GM12878 (cell line): ENCODE results near the gene GALK2.

ENCODE experiments used
- GABPA ChIP-seq: IDR thresholded peaks from 2 replicates; pipeline ENCODE4 v1.6.1; 2014; ENCODE audit warnings: antibody characterized with exemption, low read depth, mild to moderate bottlenecking, inconsistent platforms
- HDAC2 ChIP-seq: fragments of 200-600 bp; sonication (generic); IDR thresholded peaks from 2 replicates; pipeline ENCODE4 v1.6.1; 2017
- KLF5 ChIP-seq: fragments of 450-650 bp; IDR thresholded peaks from 2 replicates; pipeline ENCODE4 v1.6.1; 2014; ENCODE audit warnings: mild to moderate bottlenecking; ENCODE audit not compliant: partially characterized antibody
- POLR2A ChIP-seq: IDR thresholded peaks from 2 replicates; pipeline ENCODE4 v1.6.1; 2011; ENCODE audit warnings: low read depth, mild to moderate bottlenecking, low read length
- POLR2AphosphoS2 ChIP-seq: IDR thresholded peaks from 2 replicates; pipeline ENCODE4 v1.6.1; 2011; ENCODE audit warnings: low read depth, mild to moderate bottlenecking, low read length, improper control_type of control experiment, moderate library complexity
- RFX5 ChIP-seq: IDR thresholded peaks from 2 replicates; pipeline ENCODE4 v1.6.1; 2011; ENCODE audit warnings: low read depth, low read length, improper control_type of control experiment
- SP1 ChIP-seq: IDR thresholded peaks from one replicate; pipeline ENCODE4 v1.6.1; 2011; ENCODE audit warnings: low read depth, low read length
- SREBF1 ChIP-seq: IDR thresholded peaks from 2 replicates; pipeline ENCODE4 v1.6.1; 2012; ENCODE audit warnings: mild to moderate bottlenecking, low read length
- TF ChIP-seq, protein P1 (sequence below), 3 experiments: IDR thresholded peaks in 2 of 3; conservative IDR thresholded peaks in 1 of 3; 2 replicates each; pipeline ENCODE4 v1.5.1; 2011; ENCODE audit warnings: low read depth in 3 of 3, low read length in 3 of 3, mild to moderate bottlenecking in 3 of 3, control low read depth in 2 of 3, moderate library complexity in 2 of 3, inconsistent platforms in 1 of 3, mixed read lengths in 1 of 3; ENCODE audit not compliant: control insufficient read depth in 2 of 3, insufficient read depth in 1 of 3; ENCODE audit errors: extremely low read depth in 1 of 3

DNA sequence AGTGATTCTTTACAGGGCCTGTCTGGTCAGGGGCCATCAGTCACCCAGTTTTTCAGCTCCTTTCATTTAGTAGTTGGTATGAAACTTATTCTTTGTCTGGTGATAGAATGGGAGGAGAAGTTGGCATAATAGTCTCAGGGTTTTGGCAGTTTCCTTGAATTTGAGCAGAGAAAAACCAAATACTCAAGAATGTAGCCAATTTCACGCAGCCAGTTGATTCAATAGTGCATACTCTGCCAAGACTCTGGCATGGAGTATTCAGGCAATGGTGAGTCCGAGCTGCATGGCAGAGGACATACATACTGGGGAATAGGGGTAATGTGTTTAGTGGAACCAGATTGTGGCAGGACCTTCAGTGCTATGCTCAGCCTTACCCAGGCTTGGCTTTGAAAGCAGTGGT is 118.3 kb downstream of the GALK2 start:
- TF ChIP-seq, protein P1, sequence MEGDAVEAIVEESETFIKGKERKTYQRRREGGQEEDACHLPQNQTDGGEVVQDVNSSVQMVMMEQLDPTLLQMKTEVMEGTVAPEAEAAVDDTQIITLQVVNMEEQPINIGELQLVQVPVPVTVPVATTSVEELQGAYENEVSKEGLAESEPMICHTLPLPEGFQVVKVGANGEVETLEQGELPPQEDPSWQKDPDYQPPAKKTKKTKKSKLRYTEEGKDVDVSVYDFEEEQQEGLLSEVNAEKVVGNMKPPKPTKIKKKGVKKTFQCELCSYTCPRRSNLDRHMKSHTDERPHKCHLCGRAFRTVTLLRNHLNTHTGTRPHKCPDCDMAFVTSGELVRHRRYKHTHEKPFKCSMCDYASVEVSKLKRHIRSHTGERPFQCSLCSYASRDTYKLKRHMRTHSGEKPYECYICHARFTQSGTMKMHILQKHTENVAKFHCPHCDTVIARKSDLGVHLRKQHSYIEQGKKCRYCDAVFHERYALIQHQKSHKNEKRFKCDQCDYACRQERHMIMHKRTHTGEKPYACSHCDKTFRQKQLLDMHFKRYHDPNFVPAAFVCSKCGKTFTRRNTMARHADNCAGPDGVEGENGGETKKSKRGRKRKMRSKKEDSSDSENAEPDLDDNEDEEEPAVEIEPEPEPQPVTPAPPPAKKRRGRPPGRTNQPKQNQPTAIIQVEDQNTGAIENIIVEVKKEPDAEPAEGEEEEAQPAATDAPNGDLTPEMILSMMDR (IDR thresholded peaks at IDR 0.05 in 2 of 3, conservative IDR thresholded peaks at IDR 0.05 in 1 of 3; ENCODE audit: control insufficient read depth in 2 of 3, extremely low read depth in 1 of 3, insufficient read depth in 1 of 3, low read depth in 3 of 3, low read length in 3 of 3): no peak
- TF ChIP-seq SREBF1 (no peak), RFX5 (no peak), HDAC2 (no peak), KLF5 (no peak), POLR2A (no peak), POLR2AphosphoS2 (no peak), GABPA (no peak), SP1 (no peak)
